NCI-H1092 (cell line): ENCODE measurements around the gene IPMK.
A peak's percentile ranks its signal among the peaks of the same experiment; 100 is the strongest.

Experiments used
- DNase-seq: peaks from one replicate; lab custom pipeline; 2025; lab: John Stamatoyannopoulos, UW

The IPMK gene

DNA sequence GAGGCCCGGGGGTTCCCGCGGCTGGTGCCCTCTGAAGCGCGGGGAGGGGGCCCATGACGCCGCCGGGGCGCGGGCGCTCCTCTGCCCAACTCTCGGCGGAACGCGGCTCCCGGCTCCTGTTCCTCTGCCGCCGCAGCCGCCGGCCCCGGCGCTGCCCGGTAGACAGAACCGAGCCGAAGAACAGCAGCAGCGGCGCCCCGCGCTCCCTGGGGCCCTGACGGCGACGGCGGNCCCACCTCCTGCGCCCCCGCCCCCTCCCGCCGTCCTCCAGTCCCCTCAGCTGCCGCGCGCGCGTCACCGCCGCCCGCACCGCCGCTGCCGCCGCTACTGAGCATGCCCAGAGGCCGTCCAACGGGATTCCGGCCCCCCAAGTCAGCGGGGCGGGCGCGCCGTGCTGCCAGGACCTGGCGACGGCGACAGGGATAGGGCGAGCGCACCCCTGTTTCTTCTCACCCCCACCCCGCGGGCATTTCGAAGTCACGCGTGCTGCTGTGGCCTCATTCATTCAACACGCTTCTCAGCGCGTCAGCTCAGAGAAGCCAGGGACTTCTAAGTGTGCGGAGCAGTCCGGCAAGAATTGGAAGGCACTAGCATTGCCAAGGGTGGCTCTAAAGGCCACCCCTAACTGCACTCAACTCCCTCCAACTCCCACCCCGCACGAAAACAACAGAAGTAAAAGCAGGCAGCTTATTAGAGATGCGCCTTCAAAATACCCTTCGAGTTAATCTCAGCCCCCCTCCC lies at the start of gene IPMK:
Gene IPMK (minus strand): TSS at position 182 of the 741 bp plus-strand sequence. CDS start 283 bp downstream, outside the sequence.
- peak; percentile 71 for DNase-seq

DNA sequence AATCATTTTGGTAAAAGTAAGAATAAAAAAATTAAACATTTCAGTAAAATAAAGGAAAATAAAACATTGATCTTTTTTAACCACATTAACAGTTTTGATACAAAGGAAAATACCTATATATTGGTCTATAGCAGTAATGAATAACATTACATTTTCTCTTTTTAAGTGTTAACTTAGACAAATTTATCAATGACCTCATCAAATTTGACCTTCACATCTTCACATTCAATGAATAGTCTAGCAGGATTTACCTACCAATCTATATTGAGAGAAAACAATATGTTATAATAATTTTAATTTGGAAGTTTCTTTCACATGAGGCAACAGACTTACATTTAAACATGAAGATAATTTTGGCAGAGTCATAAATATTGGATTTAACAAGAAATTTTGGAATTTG lies 49.2 kb upstream of the IPMK start:
- DNase-seq, result no peak

DNA sequence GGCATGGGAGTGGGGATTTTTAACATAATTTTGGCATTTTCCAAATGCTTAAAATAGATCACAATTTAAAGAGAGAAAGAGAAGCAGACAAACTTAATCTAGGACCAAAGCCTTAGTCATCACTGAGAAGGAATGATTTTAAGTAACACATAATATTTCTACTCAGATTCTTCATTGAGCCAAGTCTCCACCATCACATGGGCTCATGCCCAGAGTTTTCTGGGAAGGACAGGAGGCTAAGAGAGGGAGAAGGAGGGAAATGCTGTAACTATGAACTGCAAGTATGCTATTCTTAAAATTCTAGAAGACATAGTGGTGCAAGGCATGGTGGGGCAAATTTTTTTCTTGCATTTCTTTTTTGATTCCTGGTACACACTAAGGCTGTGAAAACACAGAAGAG lies 43.3 kb upstream of the IPMK start:
- no peak for DNase-seq

DNA sequence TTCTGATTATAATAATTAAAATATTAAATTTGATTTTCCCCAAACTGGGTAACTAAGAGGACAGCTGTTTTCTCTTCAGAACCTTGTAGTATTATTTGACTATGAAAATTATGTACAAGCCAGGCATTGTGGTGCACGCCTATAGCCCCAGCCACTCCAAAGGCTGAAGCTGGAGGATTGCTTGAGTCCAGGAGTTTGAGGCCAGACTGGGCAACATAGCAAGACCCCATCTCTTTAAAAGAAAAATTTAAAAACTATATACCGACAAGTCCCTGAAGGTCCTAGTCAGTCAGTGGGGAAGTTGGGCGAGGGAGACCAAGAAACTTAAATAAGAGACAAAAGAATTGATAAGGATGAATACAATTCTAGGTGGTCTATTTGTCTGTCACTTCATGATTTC lies 40.0 kb upstream of the IPMK start:
- DNase-seq, result no peak

DNA sequence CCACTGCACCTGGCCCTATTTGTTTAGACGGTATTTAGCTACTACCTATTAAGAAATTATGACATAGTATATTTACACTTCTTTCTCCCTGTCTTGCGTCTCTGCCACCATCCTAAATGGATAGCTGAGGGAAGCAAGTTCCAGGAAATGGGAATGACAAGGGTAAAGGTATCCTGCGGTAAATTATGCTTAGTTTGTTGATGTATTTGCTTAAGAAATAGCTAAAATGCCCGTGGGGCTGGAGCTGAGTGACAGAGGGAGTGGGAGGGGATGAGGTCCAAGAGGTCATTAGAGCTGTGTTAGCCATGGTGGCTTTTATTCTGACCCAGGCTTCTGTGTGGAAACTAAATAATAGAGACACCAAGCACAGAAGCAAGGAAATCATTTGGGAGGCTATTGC lies 38.1 kb upstream of the IPMK start:
- DNase-seq, result no peak

DNA sequence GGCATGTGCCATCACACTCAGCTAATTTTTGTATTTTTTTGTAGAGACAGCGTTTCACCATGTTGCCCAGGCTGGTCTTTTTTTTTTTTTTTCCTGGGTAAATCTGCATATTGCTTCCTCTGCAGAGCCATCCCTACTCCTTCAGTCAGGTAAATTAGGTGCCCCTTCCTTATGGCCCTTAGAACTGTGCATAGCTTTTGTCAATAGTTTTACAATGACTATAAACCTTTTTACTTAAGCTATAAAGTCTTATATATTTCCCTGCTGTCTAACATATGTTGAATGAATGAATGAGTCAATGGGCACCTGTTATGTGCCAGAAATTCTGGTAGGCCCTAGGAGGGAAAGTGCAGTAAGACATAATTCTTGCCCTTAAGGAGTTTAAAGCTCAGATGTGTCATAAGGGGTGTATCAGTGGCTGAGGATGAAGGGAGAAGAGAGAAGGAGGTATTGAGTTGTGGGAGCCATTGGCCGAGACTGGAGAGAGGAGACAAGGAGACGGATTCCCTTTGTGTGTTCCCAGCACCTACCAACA lies 36.5 kb upstream of the IPMK start:
- DNase-seq, result no peak

DNA sequence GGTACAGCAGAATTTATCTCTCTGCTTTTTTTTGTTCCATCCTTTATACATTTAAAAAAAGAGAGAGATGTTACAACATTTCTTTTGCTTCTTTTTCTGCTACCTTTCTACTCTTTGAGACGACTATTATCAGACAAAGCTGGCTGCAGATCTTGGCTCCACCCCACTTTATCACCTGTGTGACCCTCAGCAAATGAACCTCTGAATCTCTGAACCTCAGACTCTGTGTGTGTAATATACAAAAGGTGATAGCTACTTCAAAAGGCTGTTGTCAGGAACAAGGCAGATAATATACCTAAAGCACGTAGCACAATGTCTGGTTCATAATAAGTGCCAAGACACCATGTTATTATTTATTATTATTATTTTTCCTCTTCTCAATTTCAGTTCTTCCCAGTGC lies 34.6 kb upstream of the IPMK start:
- no peak for DNase-seq

DNA sequence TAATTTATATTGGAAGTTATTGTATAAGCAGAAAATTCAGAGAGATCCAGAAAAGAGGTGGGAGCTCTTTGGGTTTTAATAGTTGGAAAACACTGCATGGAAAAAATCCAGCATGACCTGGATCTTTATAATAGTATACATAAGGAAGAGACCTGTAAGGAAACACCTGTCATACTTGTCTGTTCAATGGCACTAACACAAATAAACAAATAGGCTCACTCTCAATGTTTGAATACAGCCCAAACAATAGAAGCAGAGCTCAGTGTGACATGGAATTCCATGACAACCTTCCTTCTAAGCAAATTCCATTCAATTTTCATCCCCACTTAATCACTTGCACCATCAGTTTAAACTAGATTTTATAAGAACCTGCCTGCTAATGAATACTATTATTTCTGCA lies 33.0 kb upstream of the IPMK start:
- no peak for DNase-seq

DNA sequence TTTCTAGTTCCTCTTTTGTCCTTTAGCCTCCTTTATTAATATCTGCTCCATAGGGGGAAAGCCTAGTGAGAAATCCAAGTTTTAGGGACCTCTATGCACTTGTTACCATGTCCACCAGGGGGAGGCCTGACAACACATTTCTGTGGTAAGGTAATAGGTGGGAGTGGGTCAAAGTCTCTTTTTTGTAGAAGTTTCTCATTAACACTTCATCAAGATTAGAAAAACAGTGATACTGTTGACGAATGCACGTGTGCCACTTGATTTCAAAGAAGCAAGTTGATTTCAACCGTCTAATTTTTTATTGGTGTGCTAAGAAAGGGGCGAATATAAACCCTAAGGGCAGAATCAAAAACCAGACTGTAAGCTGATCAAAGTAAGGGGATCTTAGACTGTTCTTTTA lies 31.9 kb upstream of the IPMK start:
- peak; percentile 9 for DNase-seq

DNA sequence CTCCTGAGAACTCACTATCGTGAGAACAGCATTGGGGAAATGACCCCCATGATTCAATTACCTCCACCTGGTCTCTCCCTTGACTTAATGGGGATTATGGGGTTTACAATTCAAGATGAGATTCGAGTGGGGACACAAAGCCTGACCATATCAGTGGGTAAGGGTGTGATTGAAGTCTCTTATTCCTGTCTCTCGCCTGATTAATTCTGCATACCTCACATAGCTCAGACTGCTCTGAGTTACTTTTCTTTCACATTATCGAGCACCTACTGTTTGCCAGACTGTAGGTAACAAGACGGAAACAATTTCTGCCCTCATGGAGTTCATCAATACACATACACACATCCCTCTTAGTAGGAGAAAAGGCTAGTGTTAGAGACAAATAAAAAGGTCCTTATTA lies 26.3 kb upstream of the IPMK start:
- DNase-seq, result no peak

DNA sequence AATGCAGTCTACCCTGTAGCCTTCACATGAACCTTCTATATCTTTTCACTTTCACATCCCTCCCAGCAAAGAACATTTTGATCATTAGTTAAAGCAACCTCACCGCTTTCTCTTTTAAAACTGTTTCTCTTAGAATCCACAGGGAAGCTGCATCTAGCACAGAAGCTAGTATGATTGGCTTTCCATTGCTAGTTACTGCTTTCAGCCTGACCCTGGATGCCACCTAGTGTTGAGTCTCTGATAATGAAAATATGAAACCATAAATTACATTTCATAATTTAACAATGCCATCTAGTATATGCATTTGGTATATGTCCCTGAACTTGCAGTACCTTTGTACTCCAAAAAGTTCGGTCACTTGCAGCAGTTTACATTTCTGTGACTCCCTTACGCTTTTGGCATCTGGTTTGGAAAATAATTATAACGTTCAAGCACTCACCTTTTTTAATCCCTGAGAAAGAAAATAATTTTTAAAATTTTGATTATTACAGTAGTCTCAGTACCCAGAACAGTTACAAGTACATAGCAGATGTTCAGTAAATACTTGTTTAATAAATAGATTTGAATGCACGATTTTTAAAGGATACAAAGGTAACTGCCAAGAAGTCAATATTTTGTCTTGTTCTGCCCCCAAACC lies 24.0 kb upstream of the IPMK start:
- no peak for DNase-seq

DNA sequence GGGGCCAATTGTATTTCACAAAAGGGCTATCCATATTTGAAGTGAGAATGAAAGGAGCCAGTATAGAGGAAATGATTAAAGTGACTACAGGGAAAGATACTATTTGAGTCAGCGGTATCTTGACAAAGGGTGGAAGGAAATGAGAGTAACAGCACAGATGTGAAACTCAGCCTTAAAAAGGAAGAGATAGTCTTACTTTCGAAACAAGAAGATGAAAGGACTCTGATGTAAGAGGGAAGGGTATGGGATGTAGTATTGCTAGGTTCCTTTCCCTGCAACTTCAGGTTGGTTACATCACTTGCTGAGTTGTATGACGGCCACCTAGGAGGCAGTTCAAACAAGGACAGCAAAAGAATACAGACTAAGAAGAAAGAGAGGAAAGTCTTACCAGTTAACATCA lies 14.9 kb upstream of the IPMK start:
- DNase-seq, result no peak

DNA sequence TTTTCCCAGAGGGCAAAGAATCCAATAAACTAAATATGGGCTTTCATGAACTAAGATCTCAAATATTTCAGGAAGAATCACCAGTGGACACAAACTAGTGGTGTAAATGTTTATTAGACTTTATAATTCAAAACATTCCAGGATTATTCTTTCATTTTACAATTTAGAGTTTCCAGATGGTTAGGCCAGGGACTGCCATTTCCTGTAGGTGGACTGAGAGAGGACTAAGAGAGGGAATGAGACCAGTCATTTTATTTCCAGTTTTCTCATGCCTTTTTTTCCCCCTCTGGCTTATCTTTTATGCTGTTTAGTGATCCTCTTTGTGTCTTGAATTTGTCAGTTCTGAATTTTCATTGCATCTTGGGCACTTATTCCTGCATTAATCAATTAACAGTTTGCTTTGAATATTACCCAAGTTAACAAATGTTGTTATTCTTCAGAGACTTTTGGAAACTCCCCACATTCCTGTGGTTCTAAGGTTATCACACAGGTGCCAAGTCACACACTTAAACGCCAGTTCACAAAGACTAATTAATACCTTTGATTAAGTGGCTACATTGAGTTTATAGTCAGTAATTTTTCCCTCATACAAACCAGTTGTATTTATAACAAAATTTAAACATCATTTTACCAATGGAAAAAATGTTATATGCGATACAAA lies 13.5 kb upstream of the IPMK start:
- no peak for DNase-seq

DNA sequence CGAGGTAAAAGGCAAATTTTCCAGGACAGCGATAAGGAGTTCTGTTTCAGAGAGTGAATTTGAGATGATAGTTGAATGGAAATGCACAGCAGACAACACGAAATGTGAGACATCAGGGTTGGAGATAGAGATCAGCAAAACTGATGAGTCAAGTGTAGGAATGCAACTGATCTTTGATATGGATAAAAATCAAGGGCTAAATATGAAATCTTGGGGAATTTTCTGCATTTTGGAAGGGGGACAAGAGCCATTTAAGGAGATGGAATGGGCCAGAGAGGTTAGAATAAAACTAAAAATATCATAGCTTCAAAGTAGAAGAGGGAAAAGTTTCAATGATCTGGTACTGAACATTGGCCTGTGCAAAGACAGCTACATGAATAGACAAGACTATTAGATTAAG lies 12.8 kb upstream of the IPMK start:
- no peak for DNase-seq

DNA sequence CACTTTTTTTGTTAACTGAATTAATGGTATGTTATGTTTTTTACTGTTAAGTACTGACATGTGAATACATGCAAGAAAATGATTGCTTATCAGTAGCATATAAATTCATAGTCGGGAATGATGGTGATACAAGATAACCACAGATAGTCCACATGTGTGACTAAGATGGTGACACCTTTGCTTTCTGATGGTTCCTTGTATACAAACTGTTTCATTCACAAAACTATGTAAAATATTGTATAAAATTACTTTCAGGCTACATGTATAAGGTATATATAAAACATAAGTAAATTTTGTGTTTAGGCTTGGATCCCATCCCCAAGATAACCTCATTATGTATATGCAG lies 11.2 kb upstream of the IPMK start:
- DNase-seq, result no peak

DNA sequence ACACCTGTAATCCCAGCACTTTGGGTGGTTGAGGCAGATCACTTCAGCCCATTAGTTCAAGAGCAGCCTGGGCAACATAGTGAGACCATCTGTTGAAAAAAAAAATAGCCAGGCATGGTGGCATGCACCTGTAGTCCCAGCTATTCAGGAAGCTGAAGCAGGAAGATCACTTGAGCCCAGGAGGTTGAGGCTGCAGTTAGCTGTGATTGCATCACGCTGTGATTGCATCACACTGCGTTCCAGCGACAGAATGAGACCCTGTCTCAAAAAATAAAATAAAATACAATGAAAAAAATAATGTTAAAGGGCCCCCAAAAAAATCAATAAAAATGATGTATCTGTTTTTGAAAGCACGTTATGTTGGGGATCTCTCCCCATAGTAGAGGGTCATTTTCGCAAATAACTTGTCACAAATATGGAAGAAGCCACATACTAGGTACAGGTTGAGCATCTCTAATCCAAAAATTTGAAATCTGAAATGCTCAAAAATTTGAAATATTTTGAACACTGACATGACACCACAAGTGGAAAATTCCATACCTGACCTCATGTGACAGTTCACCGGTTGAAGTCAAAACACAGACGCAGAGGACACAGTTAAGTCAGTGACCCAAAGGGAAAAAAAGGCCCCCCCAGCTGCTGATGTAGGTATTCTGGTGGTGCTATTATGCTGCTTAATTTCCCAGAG lies 10.7 kb upstream of the IPMK start:
- DNase-seq, result no peak

DNA sequence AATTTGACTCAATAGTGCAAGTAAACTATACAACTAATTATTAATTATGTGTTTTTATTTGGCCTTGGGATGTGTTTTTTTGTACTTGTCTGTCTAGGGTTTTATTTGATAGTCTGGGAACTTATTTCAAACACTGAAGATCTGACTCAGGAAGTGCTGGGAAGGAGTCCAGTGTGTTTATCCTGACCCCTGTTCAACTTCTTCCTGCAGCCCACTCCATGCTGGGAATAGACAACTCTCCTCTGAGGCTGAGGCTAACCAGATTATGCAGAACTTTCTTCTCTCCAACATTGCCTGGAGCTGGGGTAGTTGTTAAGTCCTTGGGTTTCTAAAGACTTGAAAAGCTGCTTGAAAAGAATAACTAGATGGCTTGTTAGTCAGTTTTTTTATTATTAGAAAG lies 8.2 kb upstream of the IPMK start:
- DNase-seq, result no peak

DNA sequence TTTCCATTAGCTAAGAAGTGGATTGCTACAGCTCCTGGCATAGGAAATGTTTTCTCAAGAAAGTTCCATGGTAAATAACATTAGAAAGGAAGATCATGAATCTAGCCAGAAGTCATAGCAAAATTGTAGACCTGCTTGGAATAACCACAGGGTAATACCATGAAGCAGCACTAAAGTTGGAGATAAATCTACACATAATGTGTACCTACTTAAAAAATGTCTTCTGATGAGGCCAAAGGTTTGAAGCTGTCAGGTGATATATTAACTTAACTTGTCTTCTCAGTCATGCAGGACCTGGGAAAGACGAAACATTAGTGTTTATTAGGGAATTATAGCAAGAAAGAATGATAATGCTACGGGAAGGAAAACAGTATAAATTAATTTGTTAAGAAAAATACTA lies 7.6 kb upstream of the IPMK start:
- no peak for DNase-seq

DNA sequence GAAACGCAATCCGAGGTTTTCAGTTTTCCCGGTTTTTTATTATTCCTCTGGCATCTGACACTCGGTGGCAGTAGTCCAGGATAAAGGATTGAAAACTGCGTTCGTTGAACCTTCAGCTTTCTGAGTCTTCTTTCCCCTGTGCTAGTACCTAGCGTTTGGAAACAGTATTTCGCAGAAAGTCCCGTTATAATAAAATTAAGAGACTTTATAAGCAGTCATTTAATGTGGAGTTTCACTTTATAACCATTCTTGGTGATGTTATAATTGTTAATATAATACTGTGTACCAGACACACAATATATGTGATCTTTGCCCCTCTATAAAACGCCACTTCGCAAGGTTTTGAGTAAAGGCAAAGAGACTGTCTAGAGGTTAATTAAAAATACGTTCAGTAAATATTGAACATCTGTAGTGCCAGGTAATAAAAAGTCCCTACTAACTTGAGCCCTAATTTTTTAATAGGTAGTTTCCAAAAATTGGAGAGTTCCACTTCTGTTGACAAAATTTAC lies 2.1 kb upstream of the IPMK start:
- DNase-seq, result no peak

DNA sequence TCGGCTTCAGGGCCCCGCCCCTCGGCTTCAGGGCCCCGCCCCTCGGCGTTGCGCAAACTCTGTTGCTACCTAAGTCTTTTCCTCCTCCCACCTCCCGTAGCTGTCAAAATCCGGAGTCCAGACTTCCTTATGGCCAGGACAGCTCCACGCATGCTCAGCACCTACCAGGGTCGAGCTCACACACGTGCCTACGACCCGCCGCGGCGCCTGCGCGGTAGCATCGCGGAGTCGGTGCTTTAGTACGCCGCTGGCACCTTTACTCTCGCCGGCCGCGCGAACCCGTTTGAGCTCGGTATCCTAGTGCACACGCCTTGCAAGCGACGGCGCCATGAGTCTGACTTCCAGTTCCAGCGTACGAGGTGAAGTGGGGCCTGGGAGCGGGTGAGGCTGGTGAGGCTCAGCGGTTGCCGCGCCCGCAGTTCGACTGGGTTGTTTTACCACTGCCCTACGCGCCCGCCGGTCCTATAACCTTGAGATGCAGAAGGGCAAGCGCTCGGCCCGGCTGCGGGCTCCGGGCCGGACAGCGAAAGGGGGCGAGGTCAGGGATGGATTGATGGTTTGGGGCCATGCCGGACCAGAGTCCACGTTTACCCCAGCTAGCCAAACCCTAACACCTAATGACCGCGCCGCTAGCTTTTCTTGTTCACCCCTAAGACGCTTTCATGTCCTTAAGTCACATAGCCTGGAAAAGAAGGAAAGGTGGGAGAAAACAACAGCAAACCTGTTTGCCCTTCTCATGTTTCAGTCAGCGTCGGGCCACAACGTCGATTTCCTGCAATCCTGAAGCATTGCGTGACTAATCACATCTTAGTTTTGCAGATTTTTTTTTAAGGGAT lies 1.5 kb upstream of the IPMK start, which contains the start of gene CISD1:
Gene CISD1 (plus strand): TSS at position 217 of the 836 bp plus-strand sequence. CDS start 112 bp downstream, at position 329.
- DNase-seq, result peak; percentile 97

DNA sequence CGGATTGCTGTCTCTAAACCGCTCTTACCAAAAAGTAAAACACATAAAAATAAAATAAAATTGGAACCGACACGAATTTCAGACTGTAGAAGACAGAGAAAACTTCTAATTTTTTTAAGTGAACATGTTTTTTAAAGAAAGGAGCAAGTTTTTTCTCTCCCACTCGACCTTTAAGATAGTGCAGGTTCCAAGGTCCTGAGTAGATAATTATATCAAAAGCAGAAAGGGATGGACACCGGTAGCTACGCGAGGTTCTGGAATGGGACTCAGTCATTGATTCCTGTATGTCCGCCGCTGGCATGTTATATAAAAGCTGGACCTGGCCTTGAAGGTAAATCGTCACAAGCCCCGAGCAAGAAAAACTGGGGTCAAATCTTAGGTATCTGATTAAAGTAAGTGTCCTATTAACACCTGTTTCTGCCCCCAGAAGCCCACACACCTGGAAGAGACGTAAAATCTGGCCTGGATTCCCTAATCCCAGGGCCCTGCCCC lies 806 bp upstream of the IPMK start:
- DNase-seq, result no peak
